Astrocyte of the spinal cord (primary cell): ENCODE measurements around the gene PRDM12.
"Not testable (repeated sequence)": the region's sequence is repeated elsewhere in the genome, so short reads cannot be mapped to it uniquely, and the experiment has no call there.

ENCODE experiments used
- DNase-seq: peaks from one replicate; pipeline ENCODE4 v3.0.0; 2011; ENCODE audit warnings: low read depth, low spot score
- H3K4me3 ChIP-seq: 2 replicates; pipeline ENCODE4 v1.5.1; 2011; ENCODE audit warnings: low read depth, mild to moderate bottlenecking, low read length, moderate library complexity
- in situ Hi-C: cut with HindIII; loops from 2 replicates; pipeline ENCODE4 v1.10.0; 2017; ENCODE audit warnings: low sequenced_read_pairs
- TF ChIP-seq, protein P1 (sequence below): IDR thresholded peaks from 2 replicates; pipeline ENCODE4 v1.5.1; 2012; ENCODE audit warnings: low read depth, mild to moderate bottlenecking, low read length, inconsistent platforms

The PRDM12 gene

DNA sequence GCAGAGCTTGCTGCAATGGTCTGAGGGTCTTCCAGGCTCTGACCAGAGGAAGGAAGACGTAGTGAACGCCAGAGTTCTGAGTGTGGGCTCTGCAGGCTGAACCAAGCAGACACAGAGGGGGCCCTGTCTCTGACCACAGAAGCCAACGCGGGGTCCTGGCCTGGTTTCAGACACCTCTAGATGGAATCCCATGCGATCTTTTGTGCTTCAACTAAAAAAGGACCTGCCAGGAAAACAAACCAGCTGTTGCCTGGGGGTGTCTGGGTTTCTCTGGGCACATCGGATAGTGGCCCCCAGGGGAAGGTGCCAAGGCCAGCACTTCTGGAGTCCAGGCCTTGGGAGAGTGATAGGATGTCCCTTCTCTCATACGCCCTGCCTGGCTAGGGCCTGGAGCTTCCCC is 12.9 kb downstream of the PRDM12 start:
- TF ChIP-seq, protein P1, sequence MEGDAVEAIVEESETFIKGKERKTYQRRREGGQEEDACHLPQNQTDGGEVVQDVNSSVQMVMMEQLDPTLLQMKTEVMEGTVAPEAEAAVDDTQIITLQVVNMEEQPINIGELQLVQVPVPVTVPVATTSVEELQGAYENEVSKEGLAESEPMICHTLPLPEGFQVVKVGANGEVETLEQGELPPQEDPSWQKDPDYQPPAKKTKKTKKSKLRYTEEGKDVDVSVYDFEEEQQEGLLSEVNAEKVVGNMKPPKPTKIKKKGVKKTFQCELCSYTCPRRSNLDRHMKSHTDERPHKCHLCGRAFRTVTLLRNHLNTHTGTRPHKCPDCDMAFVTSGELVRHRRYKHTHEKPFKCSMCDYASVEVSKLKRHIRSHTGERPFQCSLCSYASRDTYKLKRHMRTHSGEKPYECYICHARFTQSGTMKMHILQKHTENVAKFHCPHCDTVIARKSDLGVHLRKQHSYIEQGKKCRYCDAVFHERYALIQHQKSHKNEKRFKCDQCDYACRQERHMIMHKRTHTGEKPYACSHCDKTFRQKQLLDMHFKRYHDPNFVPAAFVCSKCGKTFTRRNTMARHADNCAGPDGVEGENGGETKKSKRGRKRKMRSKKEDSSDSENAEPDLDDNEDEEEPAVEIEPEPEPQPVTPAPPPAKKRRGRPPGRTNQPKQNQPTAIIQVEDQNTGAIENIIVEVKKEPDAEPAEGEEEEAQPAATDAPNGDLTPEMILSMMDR = no peak
- H3K4me3 ChIP-seq = no peak overlapping the region
- DNase-seq = no peak
- in situ Hi-C loops = loop anchor here (25.0 kb wide), 1 partner anchor 185 kb away; no protein-coding TSS in a partner anchor

- in situ Hi-C loops = loop anchor here (25.0 kb wide), 1 partner anchor 181 kb away; no protein-coding TSS in a partner anchor
- TF ChIP-seq, protein P1 = no peak
- peak; percentile 90 for DNase-seq
- H3K4me3 ChIP-seq = peak overlapping the region; percentile 38
These were observed 16.7 kb downstream of the PRDM12 start for GRCh38 chr9:130680836-130681768.

DNA sequence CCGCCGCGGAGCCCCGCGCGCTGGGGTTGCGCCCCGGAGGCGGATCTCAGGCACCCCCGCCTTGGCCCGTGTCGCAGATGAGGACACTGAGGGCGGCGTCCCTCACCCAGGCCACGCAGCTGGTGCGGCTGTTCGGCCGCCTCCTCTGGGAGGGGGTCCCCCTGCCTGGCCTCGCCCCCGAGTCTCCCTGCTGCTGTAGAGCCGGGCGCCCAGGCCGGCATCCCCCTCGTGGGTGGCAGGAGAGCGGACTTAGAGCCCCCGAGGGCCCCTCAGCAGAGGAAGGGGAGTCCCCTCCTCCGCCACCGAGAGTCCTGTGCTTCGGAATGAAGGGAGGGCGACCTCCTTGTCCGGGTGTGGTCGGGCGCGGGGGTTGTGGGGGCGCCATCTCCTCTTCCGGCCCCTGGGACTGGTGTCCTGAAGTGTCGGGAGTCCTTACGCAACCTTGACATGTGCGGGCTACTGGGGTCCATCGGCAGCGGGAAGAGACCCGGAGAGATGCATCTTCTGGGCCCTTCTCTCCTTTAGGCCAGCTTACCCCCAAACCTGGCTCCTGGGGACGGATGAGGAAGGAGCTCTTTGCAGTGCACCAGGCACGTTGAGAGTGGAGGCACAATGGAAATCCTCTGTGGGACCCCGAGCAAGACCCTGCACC is 17.5 kb downstream of the PRDM12 start:
- in situ Hi-C loops = loop anchor here (25.0 kb wide), 1 partner anchor 180 kb away; no protein-coding TSS in a partner anchor

DNA sequence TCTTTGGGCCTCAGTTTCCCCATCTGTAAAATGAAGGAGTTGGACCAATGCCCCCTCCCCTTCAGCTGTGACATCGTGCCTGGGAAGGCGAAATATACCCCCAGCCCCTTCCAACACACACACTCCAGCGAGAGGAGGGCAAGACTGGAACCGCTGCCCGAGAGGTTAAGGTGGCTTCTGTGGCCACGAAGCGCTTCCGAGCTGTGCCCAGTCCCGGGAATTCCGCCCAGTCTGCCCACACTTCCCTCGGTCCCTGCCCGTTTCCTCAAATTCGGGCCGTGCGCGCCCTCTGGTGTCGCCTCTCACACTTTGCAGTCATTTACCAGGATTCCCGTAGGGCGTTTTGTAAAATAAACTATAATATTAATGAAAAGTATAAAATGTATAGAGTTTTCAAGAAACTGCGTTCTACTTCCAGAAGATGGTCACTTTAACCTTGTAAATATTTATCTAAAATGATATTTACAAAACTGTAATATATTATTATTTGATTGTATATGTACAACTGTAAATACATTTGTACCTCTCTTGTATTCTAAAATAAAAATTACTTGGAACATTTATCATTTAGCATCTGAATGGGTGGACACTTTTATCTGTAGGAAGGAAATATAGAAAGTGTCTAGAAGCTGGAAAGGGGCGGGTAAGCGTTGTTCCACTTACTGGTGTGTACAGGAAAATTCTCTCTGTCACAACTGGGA is 18.2 kb downstream of the PRDM12 start:
- peak overlapping the region; percentile 35 for H3K4me3 ChIP-seq
- in situ Hi-C loops = loop anchor here (25.0 kb wide), 1 partner anchor 180 kb away; no protein-coding TSS in a partner anchor
- DNase-seq = peak; percentile 69
- TF ChIP-seq, protein P1 = peak; percentile 82

More for the DNA sequence above, 17.5 kb downstream of the PRDM12 start:
- peak overlapping the region; percentile 35 for H3K4me3 ChIP-seq
- no peak for DNase-seq
- TF ChIP-seq, protein P1 = no peak

DNA sequence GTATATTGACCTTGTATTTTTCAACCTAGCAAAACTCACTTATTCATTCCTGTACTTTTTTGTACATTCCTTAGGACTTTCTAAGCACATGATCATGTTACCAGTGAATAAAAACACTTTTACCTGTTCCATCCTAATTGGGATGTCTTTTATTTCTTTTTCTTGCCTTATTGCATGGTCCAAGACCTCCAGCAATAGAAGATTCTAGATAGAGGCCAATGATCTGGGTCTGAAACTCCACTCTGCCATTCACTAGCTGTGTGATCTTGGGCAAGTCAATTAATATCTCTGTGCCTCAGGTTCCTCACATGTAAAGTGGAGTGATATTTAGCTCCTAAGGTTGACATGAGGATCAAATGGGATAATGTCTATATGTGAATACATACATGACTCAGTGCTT is 20.7 kb downstream of the PRDM12 start:
- no peak overlapping the region for H3K4me3 ChIP-seq
- TF ChIP-seq, protein P1 = no peak
- in situ Hi-C loops = loop anchor here (25.0 kb wide), 1 partner anchor 177 kb away; no protein-coding TSS in a partner anchor
- DNase-seq = no peak

- in situ Hi-C loops = loop anchor here (25.0 kb wide), 1 partner anchor 176 kb away; no protein-coding TSS in a partner anchor
- H3K4me3 ChIP-seq, DNase-seq: not testable (repeated sequence)
These were observed 21.6 kb downstream of the PRDM12 start for GRCh38 chr9:130685945-130686344.
